ENCODE measurements around the gene ENO2.
A peak's percentile ranks its signal among the peaks of the same experiment; 100 is the strongest.
"Not testable (repeated sequence)": the region's sequence is repeated elsewhere in the genome, so short reads cannot be mapped to it uniquely, and the experiment has no call there.

Gene ENO2

GRCh38 chr12:6914246-6914946 is at the start of gene ENO2:
TSS of gene ENO2 (plus strand) at chr12:6914580. CDS start at chr12:6915833, 1,253 bp downstream.
- H3K4me1 Mint-ChIP-seq, result peaks cover 38% of the 10 kb centered on the region
- H3K36me3 Mint-ChIP-seq, result no peaks in the 10 kb centered on the region
- peak within 1 kb of the TSS; percentile 95 for H3K4me3 Mint-ChIP-seq
- peak within 1 kb of the TSS; percentile 95 for H3K27ac Mint-ChIP-seq
- H3K27me3 Mint-ChIP-seq, result no peaks in the 10 kb centered on the region
- no peaks in the 10 kb centered on the region for H3K9me3 Mint-ChIP-seq

GRCh38 chr12:6865307-6865706 is 49.1 kb upstream of the ENO2 start:
- not testable (repeated sequence) for H3K27me3 Mint-ChIP-seq, H3K4me3 Mint-ChIP-seq, H3K9me3 Mint-ChIP-seq
- H3K4me1 Mint-ChIP-seq, result peaks cover 22% of the 10 kb centered on the region
- peaks cover 25% of the 10 kb centered on the region for H3K36me3 Mint-ChIP-seq
- peak overlapping the region; percentile 77 for H3K27ac Mint-ChIP-seq

DNA sequence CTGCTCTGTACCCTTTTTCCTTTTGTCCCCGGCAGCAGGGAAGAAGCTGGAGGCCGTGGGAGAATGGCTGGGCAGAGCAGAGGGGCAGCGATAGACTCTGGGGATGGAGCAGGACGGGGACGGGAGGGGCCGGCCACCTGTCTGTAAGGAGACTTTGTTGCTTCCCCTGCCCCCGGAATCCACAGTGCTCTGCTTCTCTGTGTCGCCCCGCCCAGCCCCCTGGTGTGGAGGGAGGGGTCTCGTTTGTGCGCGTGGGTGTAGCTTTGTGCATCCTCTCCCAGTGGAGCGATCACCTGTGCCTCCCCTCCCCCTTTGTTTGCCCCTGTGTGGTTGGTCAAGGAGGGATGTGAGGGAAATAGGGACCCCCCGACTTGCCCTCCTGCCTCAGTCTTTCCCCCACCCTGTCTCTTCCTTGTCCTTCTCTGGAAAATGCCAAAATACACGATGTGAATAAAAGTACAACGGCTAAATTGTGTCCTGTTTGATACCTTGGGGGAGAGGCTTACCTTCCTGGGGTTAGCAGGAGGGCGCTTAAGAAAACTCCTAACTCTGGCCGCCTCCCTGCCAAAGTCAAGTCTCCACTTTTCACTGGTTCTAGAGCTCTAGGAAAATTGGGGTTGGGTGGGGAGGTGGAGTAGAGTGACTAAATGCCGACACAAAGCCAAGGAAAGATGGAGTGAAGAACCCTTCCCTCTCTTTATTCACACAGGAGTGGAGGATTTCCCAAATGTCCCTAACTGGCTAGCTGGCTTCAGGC is 48.0 kb upstream of the ENO2 start:
- H3K36me3 Mint-ChIP-seq, result peaks cover 16% of the 10 kb centered on the region
- H3K4me1 Mint-ChIP-seq, result peaks cover 32% of the 10 kb centered on the region
- no peak overlapping the region for H3K27ac Mint-ChIP-seq
- no peaks in the 10 kb centered on the region for H3K27me3 Mint-ChIP-seq
- H3K4me3 Mint-ChIP-seq, result peak overlapping the region; percentile 94
- no peaks in the 10 kb centered on the region for H3K9me3 Mint-ChIP-seq

GRCh38 chr12:6866920-6867412 is 47.4 kb upstream of the ENO2 start:
- Mint-ChIP-seq H3K4me1 (peaks cover 38% of the 10 kb centered on the region), H3K4me3 (peak overlapping the region; percentile 94), H3K27me3 (no peaks in the 10 kb centered on the region), H3K27ac (peak overlapping the region; percentile 98), H3K36me3 (peaks cover 16% of the 10 kb centered on the region), H3K9me3 (no peaks in the 10 kb centered on the region)

DNA sequence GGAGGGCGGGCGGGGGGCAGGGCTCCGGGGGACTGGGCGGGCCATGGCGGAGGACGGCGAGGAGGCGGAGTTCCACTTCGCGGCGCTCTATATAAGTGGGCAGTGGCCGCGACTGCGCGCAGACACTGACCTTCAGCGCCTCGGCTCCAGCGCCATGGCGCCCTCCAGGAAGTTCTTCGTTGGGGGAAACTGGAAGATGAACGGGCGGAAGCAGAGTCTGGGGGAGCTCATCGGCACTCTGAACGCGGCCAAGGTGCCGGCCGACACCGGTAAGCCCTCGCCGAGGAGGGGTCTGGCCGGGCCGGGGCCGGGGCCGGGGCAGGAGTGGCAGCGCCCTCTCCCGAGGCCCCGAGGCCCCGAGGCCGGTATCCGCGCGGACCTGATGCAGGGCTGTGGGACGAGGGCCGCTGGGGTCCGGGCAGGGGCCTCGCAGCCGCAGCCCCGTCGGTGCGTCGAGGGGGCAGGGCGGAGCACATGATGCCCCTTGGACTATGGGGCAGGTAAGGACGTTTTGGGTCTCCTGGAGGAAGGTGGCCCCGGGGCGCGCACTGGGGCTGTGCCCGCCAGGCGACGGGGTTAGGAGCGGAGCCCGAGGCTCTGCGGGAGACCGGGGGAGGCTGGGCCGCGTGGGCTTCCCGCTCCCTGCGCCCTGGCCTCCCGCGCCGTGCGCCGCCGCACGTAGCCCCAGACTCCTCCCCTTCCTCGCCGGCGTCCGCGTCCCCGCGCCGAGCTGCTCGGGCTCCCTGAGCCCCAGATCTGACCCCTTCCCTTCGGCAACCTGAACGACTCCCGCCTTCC is 46.8 kb upstream of the ENO2 start, which contains the start of gene TPI1:
TSS of gene TPI1 (plus strand) at position 119 of the 798 bp plus-strand sequence. CDS start at position 155, 36 bp downstream.
- H3K4me3 Mint-ChIP-seq, result peak within 1 kb of the TSS; percentile 94
- H3K9me3 Mint-ChIP-seq, result no peaks in the 10 kb centered on the region
- peaks cover 44% of the 10 kb centered on the region for H3K4me1 Mint-ChIP-seq
- H3K27me3 Mint-ChIP-seq, result no peaks in the 10 kb centered on the region
- H3K27ac Mint-ChIP-seq, result peak within 1 kb of the TSS; percentile 98
- peaks cover 12% of the 10 kb centered on the region for H3K36me3 Mint-ChIP-seq

- Mint-ChIP-seq H3K4me3 (peak overlapping the region; percentile 93), H3K4me1 (peaks cover 44% of the 10 kb centered on the region), H3K36me3 (peaks cover 12% of the 10 kb centered on the region), H3K27me3 (no peaks in the 10 kb centered on the region), H3K27ac (peak overlapping the region; percentile 83), H3K9me3 (no peaks in the 10 kb centered on the region)
These were observed 46.0 kb upstream of the ENO2 start for GRCh38 chr12:6868211-6869048.

GRCh38 chr12:6869049-6870021 is 45.0 kb upstream of the ENO2 start:
- peaks cover 12% of the 10 kb centered on the region for H3K36me3 Mint-ChIP-seq
- H3K9me3 Mint-ChIP-seq, result no peaks in the 10 kb centered on the region
- no peaks in the 10 kb centered on the region for H3K27me3 Mint-ChIP-seq
- H3K4me3 Mint-ChIP-seq, result peak overlapping the region; percentile 93
- peak overlapping the region; percentile 83 for H3K27ac Mint-ChIP-seq
- H3K4me1 Mint-ChIP-seq, result peaks cover 48% of the 10 kb centered on the region

GRCh38 chr12:6870304-6870703 is 44.1 kb upstream of the ENO2 start:
- not testable (repeated sequence) for H3K36me3 Mint-ChIP-seq, H3K27ac Mint-ChIP-seq, H3K27me3 Mint-ChIP-seq, H3K9me3 Mint-ChIP-seq
- Mint-ChIP-seq H3K4me3 (peak overlapping the region; percentile 32), H3K4me1 (peaks cover 48% of the 10 kb centered on the region)

DNA sequence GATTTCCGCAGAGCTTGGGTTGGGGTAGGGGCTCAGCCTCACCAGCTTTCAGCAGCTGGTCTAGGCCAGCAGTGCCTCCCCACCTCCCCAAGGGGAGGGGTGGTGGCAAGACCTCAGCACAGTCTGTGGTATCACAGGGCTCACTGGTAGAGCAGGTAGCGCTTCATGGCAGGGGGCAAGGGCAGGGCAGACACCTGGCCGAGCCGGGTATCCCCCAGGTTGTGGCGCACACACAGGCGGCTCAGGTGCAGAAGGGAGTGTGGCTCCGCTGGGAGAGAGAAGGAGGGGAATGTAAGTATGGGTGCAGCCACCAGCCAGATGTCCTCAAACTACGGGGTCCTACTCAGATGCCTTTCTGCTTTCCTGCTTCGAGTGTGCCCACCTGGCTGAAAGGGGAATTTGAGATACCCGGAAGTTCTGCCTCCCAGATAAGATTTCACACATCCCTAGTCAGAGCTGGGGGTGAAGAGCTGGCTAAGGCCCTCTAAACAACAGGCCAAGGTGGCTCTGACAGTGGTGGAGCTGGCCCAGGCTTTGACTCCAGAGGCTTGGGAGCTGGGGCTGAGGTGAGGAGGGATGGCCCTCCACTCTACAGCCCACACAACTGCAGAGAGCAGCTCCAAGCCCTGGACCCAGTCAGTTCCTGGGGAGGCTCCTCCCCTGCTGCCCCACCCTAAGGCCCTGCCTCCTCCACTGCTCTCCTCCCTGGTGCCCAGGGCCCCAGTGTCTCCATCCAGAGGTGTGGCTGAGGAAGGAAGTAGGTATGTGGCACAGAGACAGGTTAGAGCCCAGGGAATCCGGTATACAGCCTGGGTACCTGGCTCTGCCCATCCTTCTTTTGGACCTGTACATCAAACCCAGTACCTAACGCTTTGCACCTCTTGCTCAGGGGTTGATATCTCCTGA is 43.1 kb upstream of the ENO2 start:
- Mint-ChIP-seq H3K4me3 (peak overlapping the region; percentile 89), H3K27ac (peak overlapping the region; percentile 52), H3K9me3 (no peaks in the 10 kb centered on the region), H3K36me3 (peaks cover 8% of the 10 kb centered on the region), H3K4me1 (peaks cover 48% of the 10 kb centered on the region), H3K27me3 (no peaks in the 10 kb centered on the region)

DNA sequence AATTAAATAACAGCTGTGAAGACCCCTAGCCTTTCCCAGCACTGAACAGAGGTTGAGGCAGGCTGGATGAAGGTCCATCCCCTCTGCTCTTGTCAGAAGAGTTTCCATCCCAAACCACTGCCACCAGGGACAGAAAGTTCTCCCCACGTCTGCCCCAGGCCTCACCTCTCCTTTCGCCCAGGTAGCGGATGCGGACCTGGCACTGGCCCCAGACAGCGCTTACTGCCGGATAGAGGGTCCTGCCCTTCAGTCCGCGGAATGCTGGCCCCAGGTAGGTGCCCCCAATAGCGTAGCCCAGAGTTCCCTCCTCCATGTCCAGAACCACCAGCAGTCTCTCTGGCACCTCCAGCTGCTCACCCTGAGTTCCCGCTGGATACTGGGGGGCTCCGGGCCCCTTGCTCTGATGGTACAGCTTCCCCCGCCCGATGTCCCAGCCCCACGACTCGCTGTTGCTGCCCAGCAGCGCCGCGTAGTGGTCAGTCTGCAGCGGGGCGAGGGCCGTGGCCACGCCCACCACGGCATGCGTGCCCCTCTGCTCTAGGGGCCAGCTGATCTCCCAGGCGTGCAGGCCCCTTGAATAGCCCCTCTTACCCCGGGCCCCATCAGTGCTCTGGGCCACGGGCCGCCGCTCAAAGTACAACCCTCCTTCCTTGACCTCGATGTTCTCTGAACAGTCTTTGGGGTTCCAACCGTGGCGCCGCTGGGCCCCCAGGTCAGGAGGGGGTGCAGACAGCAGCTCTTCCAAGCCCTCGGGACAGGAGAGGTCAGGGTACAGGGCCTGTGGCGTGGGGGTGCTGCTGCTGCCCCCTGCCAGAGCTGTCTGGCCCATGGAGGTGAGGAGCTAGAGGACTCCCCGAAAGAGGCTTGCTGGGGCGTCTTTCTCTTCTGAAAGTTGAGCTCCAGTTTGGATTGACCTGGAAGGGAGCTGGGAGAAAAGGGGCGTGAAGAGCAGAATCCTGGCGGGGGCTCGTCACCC is 42.0 kb upstream of the ENO2 start:
- H3K4me3 Mint-ChIP-seq, result peak overlapping the region; percentile 89
- H3K27ac Mint-ChIP-seq, result peak overlapping the region; percentile 62

GRCh38 chr12:6873094-6874014 is 41.0 kb upstream of the ENO2 start, which contains the start of gene SPSB2:
TSS of gene SPSB2 (minus strand) at chr12:6873303. CDS start at chr12:6872901, 402 bp downstream.
- peak within 1 kb of the TSS; percentile 89 for H3K4me3 Mint-ChIP-seq
- H3K36me3 Mint-ChIP-seq, result peaks cover 6% of the 10 kb centered on the region
- peak within 1 kb of the TSS; percentile 70 for H3K27ac Mint-ChIP-seq
- peaks cover 45% of the 10 kb centered on the region for H3K4me1 Mint-ChIP-seq
- no peaks in the 10 kb centered on the region for H3K27me3 Mint-ChIP-seq
- H3K9me3 Mint-ChIP-seq, result no peaks in the 10 kb centered on the region

More for the DNA sequence above, 42.0 kb upstream of the ENO2 start:
- Mint-ChIP-seq H3K4me1 (peaks cover 48% of the 10 kb centered on the region), H3K27me3 (no peaks in the 10 kb centered on the region), H3K36me3 (peaks cover 7% of the 10 kb centered on the region), H3K9me3 (no peaks in the 10 kb centered on the region)
